Measurements from ENCODE around the gene OST4.
"Not testable (repeated sequence)": the region's sequence is repeated elsewhere in the genome, so short reads cannot be mapped to it uniquely, and the experiment has no call there.

OST4 gene

DNA sequence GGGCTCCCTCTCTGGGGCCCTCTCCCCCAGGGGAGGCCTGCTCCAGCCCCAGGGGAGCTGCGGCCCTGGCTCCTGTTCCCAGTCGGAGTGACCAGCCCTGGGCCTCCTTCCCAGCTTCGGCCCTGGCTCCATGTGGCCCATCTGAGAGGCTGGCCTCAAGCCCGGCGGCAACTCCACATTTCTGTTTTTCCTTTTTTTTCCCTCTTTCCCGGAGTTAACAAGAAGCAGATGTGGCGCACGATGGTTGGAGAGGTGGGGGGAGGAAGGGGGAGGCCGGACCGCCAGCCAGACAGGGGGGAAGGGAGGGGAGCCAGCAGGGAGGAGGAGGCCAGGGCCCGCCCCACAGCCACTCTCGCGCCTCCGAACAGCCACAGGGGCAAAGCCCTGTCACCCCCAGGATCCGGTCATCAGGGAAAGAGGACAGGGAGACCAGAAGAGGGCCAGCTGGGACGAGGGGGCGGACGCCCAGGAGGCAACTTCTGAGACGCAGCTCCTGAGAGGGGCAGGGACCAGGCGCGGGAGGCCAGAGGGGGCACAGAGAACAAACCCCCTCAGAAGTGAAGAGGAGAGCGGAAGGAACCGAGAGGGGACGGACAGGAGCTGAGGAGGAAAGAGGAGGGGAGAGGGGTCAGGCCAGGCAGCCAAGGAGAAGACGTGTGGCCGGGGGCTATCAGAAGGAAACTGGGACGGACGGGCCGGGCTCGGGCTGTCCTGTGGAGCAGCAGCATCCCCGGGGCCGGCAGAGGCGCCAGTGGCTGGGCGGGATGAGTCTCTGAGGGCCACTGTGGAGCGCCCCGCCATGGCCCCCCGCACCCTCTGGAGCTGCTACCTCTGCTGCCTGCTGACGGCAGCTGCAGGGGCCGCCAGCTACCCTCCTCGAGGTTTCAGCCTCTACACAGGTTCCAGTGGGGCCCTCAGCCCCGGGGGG lies 7.1 kb upstream of the OST4 start, which contains the start of gene EMILIN1:
TSS of gene EMILIN1 (plus strand) at position 349 of the 928 bp plus-strand sequence. CDS start at position 800, 451 bp downstream.
- DNase-seq = peak; percentile 96

DNA sequence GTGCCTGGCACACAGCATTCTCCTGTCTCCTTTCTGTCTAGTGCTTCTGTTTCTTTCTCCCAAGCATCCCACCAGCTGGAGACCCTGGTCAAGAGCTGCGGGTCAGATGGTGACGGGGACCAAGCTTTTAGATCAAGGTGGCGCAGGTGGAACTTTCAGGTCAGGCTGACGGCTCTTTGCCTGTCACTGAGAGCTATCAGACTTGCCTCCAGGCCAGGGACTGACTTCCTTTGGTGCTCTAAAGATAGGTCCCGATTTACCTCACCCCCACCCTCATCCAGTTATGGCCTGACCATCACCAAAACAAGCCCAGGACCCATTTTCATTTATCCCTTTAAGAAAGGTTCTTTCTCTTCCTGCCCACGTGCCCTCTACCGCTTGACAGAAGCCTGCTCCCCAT lies 5.8 kb upstream of the OST4 start:
- DNase-seq = no peak

DNA sequence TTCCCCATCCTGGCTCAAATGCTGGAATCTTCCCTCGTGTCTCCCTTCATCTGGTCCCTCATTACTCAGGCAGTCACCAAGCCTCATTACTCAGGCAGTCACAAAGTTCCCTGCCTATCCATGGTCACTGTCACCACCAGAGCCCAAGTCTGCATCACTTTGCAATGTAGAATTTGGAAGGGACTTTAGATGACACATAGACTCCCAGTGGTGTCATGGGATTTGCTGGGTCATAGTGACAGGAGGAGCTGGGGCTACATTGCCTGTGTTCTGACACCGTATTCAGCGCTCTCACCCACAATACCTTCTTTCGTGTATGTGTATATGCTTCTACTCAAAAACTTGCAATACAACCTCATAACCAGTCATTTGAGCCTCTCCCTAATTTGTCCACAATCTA lies 4.9 kb upstream of the OST4 start:
- no peak for DNase-seq

DNA sequence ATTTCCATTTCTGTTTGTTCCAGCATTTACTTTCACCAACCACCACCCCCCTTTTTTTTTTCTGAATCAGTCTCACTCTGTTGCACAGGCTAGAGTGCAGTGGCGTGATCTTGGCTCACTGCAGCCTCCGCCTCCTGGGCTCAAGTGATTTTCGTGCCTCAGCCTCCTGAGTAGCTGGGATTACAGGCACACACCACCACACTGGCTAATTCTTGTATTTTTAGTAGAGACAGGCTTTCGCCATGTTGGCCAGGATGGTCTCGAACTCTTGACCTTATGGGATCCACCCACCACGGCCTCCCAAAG lies 4.1 kb upstream of the OST4 start:
- DNase-seq = not testable (repeated sequence)

DNA sequence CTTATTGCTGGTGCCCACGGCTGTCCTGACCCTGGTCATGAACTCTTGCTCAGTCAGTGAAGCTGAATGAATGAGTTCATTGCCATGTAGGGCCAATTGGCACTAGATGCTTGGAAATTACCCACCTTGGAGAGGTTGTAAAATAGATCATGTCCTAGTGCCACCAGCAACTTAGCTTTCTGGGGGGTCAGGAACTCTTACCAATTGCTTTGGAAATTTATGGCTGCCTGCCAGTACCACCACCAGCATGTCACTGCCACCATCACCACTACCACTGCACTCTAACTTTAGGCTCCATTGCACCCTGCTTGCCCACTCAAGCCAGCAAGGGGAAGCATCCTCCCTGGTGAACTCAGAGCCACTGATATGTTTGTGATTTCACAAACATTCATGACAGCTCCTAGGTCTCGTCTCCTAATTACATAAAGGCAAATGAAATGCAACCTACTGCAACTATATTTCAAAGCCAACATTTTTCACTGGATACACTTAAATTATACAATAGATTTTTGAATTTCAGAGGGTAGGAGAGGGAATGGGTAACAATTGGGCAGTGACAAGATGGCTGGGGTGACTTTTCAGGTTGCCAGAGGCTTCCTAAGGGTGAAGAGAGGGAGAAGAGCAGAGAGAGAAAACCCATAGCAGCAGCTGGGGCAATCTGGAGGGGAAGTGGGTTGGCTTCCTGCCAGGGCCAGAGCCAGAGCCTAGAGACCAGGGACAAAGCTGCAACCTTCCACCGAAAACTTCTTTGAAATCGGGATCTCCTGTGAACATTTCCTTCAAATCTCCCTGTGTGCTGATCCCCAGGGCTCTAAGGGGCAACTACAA lies 3.5 kb upstream of the OST4 start:
- DNase-seq = peak; percentile 65

DNA sequence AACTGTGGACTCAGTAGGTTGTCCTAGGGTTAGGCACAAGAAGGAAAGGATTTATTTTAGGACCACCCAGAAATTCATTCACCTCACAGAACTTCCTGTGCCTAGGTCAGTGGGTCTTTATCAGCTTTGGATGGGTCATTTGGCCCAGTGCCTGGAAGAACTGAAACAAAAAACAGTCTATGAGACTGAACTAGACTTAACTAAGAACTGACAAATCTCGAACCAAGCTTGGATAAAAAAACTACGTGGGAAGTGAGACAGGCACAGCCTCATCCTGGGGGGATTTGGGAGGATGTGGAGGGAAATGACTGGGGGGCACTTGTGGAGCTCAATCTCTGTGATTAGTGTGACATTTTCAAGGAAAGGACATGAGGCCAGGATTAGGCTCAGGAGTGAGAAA lies 2.3 kb upstream of the OST4 start:
- no peak for DNase-seq

DNA sequence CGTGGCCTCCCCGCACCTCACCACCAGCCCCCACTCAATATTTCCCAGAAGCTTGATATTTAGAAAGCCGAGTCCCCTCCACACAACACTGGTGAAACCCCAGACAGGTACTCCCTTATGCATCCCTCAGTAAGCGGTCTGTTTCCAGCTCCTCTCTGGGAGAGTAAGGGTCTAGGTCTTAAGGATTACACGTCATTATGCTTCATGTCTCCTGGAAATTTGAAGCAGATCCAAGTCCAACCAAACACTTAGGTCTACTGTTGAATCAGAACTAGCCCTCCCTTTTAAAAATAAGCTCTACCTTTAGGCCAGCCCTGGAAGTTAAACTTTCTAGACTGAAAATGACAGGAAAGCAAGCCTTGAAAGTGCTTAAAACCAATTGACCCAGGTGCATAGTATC lies 1.5 kb upstream of the OST4 start:
- DNase-seq = no peak

DNA sequence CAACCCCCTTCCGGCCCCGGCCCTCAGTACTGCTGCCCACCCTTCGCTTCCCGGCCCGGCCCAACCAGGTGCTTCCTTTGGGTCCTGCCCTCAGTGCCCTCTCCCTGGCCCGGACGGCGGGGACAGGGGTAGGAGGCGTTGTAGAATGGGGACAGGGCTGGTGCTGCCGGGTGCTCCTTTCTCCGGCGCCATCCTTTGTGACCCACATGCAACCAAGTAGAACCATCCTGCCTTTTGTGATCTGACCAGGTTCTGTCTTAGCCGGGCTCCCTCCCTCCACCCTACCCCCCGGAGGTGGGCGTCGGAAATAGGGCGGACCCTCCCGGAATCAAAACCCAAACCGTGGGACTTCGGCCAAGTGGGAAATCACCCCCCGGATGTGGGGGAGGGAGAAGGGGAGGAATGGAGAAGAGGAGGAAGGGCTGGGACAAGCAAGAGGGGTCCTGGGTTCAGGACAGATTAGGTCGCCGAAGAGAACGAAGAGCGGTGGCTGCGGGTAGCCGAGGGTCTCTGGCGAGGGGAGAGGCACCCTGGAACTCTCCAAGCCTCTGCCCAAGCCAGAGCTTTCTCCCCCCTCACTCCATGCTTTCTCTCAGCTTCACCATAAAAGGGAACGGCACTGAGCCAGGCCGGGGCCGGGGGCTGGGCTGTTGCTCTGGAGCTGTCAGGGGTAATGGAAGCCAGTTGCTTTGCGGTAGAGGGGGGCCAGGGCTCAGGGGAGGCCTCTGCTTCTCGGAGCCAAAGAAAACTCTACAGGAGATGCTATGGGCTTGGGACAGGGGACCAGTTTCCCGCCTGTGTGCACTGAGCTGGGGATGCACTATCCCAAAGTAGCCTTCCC lies 756 bp upstream of the OST4 start:
- DNase-seq = peak; percentile 92

DNA sequence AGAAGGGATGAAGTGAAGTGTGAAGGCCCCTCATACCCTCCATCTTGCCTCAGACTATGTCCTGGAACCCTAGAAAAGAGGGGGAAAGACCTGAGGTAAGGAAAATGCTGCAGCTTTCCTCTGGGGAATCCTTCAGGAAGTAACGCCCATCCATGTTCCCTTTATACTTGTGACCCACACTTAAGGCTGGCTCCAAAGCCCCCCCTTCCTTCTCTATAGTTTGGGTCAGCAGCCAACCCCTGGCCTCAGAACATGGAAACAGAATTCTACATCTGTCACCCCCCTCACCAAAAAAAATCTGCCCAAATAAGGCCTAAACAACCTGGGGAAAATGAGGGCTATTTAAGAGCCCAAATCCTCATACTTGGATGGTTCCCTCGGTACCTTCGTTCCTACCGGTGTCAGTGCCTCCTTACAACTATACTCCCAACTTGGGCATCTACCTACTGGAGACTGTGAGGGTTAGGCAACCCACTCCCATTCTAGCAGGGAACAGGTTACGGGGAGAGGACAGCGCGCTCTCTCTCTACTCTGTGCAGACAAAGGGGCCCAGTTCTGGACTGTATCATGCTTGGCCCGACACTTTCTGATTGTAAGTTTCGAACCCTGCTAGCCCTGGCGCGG lies 689 bp downstream of the OST4 start:
- no peak for DNase-seq

DNA sequence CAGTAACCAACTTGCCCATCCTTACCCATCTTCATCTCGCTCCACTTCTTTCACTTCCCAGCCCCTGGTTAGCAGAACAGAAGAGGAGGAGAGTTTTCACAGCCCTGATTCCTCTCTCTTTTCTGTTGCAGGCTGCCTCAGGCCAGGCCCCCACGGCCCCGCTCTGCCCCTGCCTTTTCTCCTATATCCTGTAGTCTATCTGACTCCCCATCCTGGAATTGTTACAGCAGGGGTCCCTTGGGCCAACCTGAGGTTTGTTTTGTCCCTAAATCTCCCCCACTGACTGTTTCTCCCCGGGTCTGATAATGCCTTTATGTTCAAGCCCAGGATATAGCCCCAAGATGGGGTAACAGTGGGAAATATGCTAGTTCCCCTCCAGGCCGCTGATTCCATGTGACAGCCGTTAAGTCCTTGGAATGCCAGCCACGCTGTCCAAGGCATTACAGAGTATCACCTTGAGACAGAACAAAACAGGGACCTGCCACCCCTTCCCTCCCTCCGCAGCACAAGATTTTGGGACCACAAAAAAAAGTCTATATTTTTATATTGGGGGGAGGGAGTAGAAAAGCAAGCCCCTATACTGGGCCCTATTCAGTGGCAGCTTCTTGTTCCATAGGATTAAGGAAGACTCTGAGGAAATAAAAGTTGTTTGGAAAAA lies 1.4 kb downstream of the OST4 start:
- no peak for DNase-seq

DNA sequence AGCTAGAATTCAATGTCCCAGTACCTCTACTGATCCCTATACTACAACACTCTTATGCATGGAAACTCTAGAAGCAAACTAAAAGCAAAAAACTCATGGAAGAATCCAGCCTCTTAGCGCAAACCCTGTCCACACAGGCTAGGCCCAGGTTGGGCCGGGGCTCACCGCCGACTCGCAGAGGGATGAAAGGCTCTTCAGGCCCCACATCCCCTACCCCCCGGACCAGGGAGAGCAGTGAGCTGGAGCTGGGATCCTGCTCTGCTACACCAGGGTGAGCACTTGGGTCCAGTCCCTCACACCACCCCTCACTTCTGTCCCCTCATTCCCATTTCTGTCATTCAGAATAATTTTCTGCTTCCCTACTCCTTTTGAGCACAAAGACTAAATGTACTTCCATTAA lies 2.0 kb downstream of the OST4 start:
- DNase-seq = no peak

DNA sequence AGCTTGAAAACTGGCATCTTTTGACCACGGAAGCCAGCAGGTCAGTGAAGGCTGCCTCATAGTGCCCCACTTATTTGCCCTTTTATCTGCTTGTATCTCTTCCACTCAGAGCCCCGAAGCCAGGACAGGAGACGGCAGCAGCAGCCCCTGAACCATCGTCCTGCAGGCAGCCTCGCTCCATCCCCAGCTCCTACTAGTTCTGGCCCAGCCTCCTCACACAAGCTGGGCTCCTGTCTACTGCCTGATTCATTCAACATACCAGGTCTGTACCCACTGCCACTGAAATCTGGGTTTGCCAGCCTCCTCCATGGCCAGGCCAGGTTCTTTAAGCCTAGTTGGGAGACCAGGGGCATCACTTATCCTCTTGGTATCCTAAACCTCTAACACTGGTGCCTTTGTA lies 4.1 kb downstream of the OST4 start:
- no peak for DNase-seq

DNA sequence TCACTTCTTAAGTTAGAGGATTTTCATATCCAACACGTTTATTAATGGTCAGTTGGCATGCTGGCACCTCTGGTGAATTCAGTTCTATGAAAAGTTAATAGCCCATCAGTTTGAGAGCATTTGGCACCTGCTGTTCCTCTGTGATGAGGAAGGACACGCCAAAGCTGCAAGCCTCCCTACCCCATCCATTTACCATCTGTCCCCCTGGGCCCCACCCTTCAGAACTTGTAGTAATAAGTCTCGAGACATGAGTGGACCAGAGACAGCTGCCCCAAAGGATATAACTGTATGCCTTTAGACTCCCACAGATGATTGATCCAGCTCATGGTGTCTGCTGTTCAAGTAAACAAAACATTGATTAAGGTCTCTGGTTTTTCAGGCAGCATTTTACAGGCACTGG lies 6.3 kb downstream of the OST4 start:
- DNase-seq = no peak

DNA sequence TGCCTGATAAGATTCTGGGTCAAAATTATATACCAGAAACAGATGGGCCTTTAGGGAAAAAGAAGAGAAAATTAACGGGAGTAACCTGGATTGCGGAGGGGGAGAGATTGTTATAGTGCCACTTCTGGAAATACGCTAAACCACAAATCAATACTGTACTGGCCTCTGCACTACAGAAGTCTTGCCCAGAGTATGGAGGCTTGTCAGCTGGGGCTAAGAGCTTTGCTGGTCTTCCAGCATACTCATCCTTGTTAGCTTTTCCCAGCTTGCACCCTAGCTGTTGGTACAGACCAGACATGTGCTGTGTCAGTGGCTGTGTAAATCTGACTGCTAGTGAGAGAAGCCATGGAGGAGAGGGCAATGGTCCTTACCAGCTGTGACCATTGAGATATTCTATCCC lies 11.1 kb downstream of the OST4 start:
- DNase-seq = no peak

DNA sequence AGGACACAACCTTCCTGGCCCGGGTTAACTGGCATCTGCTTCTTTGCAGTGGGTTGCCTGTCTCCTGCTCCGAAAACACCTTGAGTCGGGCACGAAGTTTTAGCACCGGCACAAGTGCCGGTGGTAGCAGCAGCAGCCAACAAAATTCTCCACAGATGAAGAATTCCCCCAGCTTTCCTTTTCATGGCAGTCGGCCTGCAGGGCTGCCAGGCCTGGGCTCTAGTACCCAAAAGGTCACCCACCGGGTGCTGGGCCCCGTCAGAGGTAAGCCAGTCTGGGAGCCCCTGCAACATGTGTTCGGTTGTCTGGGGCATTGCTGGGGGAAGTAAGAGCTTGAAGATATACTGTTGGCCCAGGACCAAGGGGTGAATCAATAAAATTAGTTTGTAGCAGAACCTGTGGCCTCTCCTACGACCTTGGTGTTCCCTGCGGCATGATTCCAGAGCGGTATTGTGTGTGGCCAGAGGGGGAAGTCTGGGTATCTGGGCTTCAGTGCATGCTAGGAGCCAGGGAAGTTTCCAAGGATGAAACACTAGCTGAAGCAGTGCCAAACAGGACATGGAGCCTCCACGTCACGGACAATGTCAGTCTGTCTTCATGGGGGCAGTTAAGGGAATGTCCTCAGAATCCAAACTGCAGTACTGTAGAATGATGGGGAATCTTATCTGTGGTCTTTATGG lies 12.2 kb downstream of the OST4 start:
- no peak for DNase-seq

DNA sequence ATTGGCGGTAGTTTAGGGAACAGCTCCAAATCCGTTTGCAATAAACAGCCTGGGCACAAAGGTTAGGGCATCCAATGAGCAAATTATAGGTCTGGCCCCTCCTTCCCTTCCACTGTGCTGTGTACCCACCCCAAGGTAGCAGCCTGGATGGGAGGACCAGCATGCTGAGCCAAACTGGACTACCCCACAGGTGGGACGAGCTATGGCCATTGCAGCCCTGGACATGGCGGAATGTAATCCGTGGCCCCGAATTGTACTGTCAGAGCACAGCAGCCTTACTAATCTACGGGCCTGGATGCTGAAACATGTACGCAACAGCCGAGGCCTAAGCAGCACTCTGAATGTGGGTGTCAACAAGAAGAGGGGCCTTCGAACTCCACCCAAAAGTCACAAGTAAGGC lies 13.2 kb downstream of the OST4 start:
- DNase-seq = no peak

DNA sequence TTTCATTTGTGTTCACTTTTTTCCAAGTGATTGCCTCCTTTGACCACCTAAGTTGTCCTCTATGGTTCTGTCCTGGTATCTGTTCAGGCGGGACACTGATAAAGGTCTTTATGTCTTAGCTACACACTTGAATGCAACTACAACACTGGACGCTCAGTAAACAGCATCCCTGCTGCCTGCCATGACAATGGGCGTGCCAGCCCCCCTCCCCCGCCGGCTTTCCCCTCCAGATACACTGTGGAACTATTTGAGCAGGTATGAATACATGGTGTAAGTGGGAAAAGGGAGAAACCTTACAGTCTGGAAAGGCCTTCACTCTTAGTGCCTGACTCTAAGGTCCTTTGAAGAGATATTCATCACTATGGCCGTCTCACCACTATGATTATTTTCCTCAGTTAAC lies 14.3 kb downstream of the OST4 start:
- DNase-seq = no peak

DNA sequence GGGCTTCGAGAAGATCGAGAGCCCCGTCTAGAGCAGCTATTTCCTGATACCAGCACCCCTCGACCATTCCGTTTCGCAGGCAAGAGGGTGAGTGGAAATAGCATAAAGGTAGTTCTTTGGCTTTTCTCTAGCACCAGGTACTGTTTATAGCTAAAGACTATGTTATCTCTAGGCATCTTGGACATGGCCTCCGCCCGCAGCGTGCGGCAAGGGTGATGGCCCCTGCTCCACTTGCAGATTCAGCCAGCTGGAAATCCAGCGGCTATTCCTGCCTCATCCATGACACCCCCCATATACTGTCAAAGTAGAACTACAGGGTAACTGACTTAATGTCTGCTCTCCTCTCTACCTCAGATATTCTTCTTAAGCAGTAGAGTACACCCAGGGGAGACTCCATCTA lies 16.7 kb downstream of the OST4 start:
- no peak for DNase-seq

DNA sequence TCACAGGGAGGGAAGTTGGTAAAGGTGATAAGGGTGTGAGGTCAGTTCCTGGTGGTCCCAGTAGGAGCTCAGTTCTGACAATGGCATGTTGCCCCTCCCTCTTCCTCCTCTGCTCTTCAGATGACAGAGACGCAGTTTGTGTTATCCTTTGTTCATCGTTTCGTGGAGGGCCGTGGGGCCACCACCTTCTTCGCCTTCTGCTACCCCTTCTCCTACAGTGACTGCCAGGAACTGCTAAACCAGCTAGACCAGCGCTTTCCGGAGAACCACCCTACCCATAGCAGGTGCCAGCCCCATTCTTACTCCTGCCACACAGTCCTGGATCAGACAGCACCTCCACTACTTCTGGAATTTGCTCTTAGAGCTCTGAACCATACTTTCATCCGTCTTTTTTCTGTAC lies 17.7 kb downstream of the OST4 start:
- no peak for DNase-seq

DNA sequence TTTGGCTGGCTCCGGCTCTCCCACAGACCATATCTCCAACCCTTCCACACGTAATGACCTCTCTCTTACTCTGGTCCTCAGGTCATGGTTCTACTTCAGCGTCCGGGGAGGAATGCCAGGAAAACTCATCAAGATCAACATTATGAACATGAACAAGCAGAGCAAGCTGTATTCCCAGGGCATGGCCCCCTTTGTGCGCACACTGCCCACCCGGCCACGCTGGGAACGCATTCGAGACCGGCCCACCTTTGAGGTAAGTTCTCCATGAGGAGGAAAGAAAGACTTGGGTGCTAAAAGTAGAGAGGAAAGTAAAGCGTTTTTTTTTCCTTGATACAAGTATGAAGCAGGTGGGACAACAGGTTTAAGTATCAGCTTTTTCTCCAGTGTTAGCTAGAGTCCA lies 18.1 kb downstream of the OST4 start:
- DNase-seq = no peak

DNA sequence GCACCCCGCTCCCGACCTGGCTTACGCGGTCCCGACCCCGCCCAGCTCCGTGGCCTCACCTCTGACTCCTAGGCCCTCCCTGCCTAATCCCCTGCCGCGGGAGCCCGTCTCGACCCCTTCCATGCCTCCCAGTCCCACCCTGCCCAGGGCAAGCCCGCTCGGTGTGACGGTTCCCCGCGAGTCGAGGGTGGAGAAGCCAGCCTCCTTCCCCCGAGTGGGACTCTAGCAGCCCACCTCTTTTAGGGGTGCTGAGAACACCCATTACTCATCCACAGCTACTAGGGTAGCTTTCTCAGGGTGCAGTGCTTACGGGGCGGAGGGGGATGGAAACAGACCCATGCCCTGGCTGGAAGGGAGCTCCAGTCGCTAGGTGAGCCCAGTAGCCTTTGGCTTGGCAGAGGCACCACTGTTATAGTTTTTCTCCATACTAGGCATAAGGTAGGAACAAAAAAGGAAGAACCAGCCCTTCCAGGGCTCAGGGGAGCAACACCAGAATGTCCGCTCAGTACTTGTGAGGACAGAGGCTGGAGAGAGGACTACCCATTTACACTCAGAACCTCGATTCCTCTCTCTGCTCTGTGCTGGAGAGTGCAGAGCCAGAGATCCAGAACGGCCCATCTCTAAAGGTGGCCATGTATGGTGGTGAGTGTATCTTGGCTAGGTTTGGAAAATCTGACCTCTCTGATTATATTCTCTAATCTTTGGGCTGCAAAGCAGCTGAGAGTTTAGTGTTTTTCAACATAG lies 19.4 kb downstream of the OST4 start:
- DNase-seq = no peak

All from right hindlimb (tissue), 1 donor.